WTC11 (cell line): Measurements from ENCODE around the gene GH2. TPM values are rescaled to one million over a fixed set of nuclear protein-coding genes. Genes with fewer than 3 reads are reported as not detected.

Experiments used
- ATAC-seq: fragments of 200-7000 bp; cut with Tn5 transposase; 2 replicates; pipeline ENCODE4 v1.10.0; 2021; ENCODE audit warnings: mild to moderate bottlenecking, moderate library complexity
- CTCF ChIA-PET: fragments of 300-600 bp; sonication (Branson Sonifier 250); formaldehyde crosslinking; loops from one replicate; lab custom pipeline; 2021; ENCODE audit warnings: antibody characterized with exemption; lab: Charles Lee
- POLR2A ChIA-PET: fragments of 350-600 bp; sonication (Branson Sonifier 250); formaldehyde crosslinking; loops from one replicate; lab custom pipeline; 2021; ENCODE audit warnings: antibody characterized with exemption; lab: Charles Lee
- DNase-seq: peaks from one replicate; pipeline ENCODE4 v3.0.0; 2021; ENCODE audit warnings: low spot score
- H3K27ac Mint-ChIP-seq: 2 replicates; pipeline ENCODE4 v1.8.0; 2021; ENCODE audit warnings: mixed read lengths
- H3K27me3 Mint-ChIP-seq: 2 replicates; pipeline ENCODE4 v1.8.0; 2021; ENCODE audit warnings: low read depth, mild to moderate bottlenecking, moderate library complexity, mixed read lengths
- H3K36me3 Mint-ChIP-seq: 2 replicates; pipeline ENCODE4 v1.8.0; 2021; ENCODE audit warnings: mixed read lengths
- H3K4me1 Mint-ChIP-seq: 2 replicates; pipeline ENCODE4 v1.8.0; 2022; ENCODE audit warnings: mixed read lengths
- H3K4me3 Mint-ChIP-seq: 2 replicates; pipeline ENCODE4 v1.8.0; 2021; ENCODE audit warnings: mild to moderate bottlenecking, moderate library complexity, mixed read lengths
- H3K9me3 Mint-ChIP-seq: 2 replicates; pipeline ENCODE4 v1.8.0; 2021; ENCODE audit warnings: mixed read lengths
- CBFB ChIP-seq: sonication (generic); formaldehyde crosslinking; IDR thresholded peaks from 2 replicates; pipeline ENCODE4 v1.8.1; 2022; ENCODE audit warnings: mild to moderate bottlenecking, low read depth, missing genetic modification reagents
- FOXP1 ChIP-seq: sonication (generic); formaldehyde crosslinking; IDR thresholded peaks from 2 replicates; pipeline ENCODE4 v1.8.0; 2022; ENCODE audit warnings: missing genetic modification reagents, mild to moderate bottlenecking, moderate library complexity, borderline replicate concordance
- total RNA-seq: library from RNA; stranded (reverse); gene quantifications from 3 replicates; pipeline ENCODE4 v1.2.3, GENCODE V29; 2021
- TF ChIP-seq, protein P1 (sequence below): fragments of 250-450 bp; sonication (Bioruptor Pico); IDR thresholded peaks from 2 replicates; pipeline ENCODE4 v1.9.0; 2021; ENCODE audit warnings: mild to moderate bottlenecking
- TF ChIP-seq, protein P2 (sequence below): sonication (generic); formaldehyde crosslinking; IDR thresholded peaks from 2 replicates; pipeline ENCODE4 v1.8.1; 2023; ENCODE audit warnings: mild to moderate bottlenecking, missing genetic modification reagents
- TF ChIP-seq, protein P3 (sequence below): sonication (generic); formaldehyde crosslinking; IDR thresholded peaks from 2 replicates; pipeline ENCODE4 v1.8.0; 2023; ENCODE audit warnings: missing genetic modification reagents
- TF ChIP-seq, protein P4 (sequence below): sonication (generic); formaldehyde crosslinking; IDR thresholded peaks from 2 replicates; pipeline ENCODE4 v1.8.1; 2023; ENCODE audit warnings: mild to moderate bottlenecking, missing genetic modification reagents, moderate library complexity
- TF ChIP-seq, protein P5 (sequence below): sonication (generic); formaldehyde crosslinking; IDR thresholded peaks from 2 replicates; pipeline ENCODE4 v1.8.1; 2022; ENCODE audit warnings: missing genetic modification reagents, borderline replicate concordance
- TF ChIP-seq, protein P6 (sequence below): sonication (generic); formaldehyde crosslinking; IDR thresholded peaks from 2 replicates; pipeline ENCODE4 v1.8.1; 2023; ENCODE audit warnings: mild to moderate bottlenecking, moderate library complexity, missing genetic modification reagents
- TF ChIP-seq, protein P7 (sequence below): sonication (generic); formaldehyde crosslinking; IDR thresholded peaks from 2 replicates; pipeline ENCODE4 v1.8.1; 2022; ENCODE audit warnings: mild to moderate bottlenecking, missing genetic modification reagents, moderate library complexity, borderline replicate concordance
- TF ChIP-seq, protein P8 (sequence below): sonication (generic); formaldehyde crosslinking; conservative IDR thresholded peaks from 2 replicates; pipeline ENCODE4 v1.8.1; 2023; ENCODE audit warnings: mild to moderate bottlenecking, low read depth, missing genetic modification reagents, moderate library complexity

GH2 gene
- total RNA-seq, 1 experiment from 2014 or later: 0.35 TPM

DNA sequence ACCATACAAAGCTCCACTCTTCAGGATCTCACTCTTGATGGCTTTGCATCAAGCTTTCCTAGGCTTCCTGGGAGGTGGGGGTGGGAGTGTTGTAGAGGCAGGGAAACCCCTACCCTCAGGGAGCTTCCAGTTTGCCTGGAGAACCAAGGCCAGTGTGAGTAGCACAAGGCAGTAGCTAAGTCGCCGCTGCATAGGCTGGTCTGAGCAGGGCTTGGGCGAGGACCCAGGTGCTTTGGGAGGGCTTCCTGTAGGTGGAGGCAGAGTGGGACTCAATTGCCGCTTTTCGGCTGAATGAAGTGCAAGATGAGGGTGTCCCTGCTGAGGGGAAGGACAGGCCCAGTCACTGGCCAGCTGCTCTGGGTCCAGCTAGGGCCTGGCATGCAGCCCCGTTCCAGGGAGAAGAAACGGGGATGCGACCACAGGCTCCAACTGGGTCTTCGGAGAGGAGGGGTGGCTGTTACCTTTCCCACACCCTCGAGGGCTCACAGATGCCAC lies 46.5 kb upstream of the GH2 start:
- CTCF ChIA-PET: interaction anchor here (0.7 to 6.3 kb wide), 10 partner anchors 9 to 205 kb away, joined by 3 to 87 read pairs (median 4); partner anchors contain the start of genes CSHL1, GH1 and GH2
- Mint-ChIP-seq H3K9me3 (no peaks in the 10 kb centered on the region), H3K4me3 (no peak overlapping the region)

More for the DNA sequence above, 46.5 kb upstream of the GH2 start:
- ATAC-seq (no peak), DNase-seq (no peak)
- Mint-ChIP-seq H3K4me1 (peaks cover 18% of the 10 kb centered on the region), H3K36me3 (no peaks in the 10 kb centered on the region), H3K27ac (no peak overlapping the region), H3K27me3 (no peaks in the 10 kb centered on the region)
- TF ChIP-seq, protein P1, sequence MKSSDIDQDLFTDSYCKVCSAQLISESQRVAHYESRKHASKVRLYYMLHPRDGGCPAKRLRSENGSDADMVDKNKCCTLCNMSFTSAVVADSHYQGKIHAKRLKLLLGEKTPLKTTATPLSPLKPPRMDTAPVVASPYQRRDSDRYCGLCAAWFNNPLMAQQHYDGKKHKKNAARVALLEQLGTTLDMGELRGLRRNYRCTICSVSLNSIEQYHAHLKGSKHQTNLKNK (CRISPR knock-in tag): no peak
- TF ChIP-seq, protein P2, sequence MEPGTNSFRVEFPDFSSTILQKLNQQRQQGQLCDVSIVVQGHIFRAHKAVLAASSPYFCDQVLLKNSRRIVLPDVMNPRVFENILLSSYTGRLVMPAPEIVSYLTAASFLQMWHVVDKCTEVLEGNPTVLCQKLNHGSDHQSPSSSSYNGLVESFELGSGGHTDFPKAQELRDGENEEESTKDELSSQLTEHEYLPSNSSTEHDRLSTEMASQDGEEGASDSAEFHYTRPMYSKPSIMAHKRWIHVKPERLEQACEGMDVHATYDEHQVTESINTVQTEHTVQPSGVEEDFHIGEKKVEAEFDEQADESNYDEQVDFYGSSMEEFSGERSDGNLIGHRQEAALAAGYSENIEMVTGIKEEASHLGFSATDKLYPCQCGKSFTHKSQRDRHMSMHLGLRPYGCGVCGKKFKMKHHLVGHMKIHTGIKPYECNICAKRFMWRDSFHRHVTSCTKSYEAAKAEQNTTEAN (CRISPR knock-in tag): no peak
- TF ChIP-seq, protein P3, sequence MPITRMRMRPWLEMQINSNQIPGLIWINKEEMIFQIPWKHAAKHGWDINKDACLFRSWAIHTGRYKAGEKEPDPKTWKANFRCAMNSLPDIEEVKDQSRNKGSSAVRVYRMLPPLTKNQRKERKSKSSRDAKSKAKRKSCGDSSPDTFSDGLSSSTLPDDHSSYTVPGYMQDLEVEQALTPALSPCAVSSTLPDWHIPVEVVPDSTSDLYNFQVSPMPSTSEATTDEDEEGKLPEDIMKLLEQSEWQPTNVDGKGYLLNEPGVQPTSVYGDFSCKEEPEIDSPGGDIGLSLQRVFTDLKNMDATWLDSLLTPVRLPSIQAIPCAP (CRISPR knock-in tag): no peak
- TF ChIP-seq CBFB (CRISPR knock-in tag): no peak
- TF ChIP-seq, protein P4, sequence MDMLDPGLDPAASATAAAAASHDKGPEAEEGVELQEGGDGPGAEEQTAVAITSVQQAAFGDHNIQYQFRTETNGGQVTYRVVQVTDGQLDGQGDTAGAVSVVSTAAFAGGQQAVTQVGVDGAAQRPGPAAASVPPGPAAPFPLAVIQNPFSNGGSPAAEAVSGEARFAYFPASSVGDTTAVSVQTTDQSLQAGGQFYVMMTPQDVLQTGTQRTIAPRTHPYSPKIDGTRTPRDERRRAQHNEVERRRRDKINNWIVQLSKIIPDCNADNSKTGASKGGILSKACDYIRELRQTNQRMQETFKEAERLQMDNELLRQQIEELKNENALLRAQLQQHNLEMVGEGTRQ (CRISPR knock-in tag): no peak
- TF ChIP-seq, protein P5, sequence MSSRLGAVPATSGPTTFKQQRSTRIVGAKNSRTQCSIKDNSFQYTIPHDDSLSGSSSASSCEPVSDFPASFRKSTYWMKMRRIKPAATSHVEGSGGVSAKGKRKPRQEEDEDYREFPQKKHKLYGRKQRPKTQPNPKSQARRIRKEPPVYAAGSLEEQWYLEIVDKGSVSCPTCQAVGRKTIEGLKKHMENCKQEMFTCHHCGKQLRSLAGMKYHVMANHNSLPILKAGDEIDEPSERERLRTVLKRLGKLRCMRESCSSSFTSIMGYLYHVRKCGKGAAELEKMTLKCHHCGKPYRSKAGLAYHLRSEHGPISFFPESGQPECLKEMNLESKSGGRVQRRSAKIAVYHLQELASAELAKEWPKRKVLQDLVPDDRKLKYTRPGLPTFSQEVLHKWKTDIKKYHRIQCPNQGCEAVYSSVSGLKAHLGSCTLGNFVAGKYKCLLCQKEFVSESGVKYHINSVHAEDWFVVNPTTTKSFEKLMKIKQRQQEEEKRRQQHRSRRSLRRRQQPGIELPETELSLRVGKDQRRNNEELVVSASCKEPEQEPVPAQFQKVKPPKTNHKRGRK (CRISPR knock-in tag): no peak
- TF ChIP-seq, protein P6, sequence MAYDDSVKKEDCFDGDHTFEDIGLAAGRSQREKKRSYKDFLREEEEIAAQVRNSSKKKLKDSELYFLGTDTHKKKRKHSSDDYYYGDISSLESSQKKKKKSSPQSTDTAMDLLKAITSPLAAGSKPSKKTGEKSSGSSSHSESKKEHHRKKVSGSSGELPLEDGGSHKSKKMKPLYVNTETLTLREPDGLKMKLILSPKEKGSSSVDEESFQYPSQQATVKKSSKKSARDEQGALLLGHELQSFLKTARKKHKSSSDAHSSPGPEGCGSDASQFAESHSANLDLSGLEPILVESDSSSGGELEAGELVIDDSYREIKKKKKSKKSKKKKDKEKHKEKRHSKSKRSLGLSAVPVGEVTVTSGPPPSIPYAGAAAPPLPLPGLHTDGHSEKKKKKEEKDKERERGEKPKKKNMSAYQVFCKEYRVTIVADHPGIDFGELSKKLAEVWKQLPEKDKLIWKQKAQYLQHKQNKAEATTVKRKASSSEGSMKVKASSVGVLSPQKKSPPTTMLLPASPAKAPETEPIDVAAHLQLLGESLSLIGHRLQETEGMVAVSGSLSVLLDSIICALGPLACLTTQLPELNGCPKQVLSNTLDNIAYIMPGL (CRISPR knock-in tag): no peak
- TF ChIP-seq, protein P7, sequence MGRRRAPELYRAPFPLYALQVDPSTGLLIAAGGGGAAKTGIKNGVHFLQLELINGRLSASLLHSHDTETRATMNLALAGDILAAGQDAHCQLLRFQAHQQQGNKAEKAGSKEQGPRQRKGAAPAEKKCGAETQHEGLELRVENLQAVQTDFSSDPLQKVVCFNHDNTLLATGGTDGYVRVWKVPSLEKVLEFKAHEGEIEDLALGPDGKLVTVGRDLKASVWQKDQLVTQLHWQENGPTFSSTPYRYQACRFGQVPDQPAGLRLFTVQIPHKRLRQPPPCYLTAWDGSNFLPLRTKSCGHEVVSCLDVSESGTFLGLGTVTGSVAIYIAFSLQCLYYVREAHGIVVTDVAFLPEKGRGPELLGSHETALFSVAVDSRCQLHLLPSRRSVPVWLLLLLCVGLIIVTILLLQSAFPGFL (CRISPR knock-in tag): no peak
- no peak for TF ChIP-seq FOXP1 (CRISPR knock-in tag)
- TF ChIP-seq, protein P8, sequence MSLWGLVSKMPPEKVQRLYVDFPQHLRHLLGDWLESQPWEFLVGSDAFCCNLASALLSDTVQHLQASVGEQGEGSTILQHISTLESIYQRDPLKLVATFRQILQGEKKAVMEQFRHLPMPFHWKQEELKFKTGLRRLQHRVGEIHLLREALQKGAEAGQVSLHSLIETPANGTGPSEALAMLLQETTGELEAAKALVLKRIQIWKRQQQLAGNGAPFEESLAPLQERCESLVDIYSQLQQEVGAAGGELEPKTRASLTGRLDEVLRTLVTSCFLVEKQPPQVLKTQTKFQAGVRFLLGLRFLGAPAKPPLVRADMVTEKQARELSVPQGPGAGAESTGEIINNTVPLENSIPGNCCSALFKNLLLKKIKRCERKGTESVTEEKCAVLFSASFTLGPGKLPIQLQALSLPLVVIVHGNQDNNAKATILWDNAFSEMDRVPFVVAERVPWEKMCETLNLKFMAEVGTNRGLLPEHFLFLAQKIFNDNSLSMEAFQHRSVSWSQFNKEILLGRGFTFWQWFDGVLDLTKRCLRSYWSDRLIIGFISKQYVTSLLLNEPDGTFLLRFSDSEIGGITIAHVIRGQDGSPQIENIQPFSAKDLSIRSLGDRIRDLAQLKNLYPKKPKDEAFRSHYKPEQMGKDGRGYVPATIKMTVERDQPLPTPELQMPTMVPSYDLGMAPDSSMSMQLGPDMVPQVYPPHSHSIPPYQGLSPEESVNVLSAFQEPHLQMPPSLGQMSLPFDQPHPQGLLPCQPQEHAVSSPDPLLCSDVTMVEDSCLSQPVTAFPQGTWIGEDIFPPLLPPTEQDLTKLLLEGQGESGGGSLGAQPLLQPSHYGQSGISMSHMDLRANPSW: no peak
- POLR2A ChIA-PET: interaction anchor here (0.6 to 0.7 kb wide), 2 partner anchors 18 to 335 kb away, joined by 3 read pairs; partner anchors contain the start of gene TEX2
